Liver (tissue), 9 donors: Measurements from ENCODE around the gene SEC14L6. TPM values are rescaled to one million over a fixed set of nuclear protein-coding genes. Genes with fewer than 3 reads are reported as not detected.

Source experiments
- DNase-seq: peaks from one replicate; pipeline ENCODE4 v3.0.0-alpha.2; 2017; ENCODE audit warnings: low spot score
- H3K27ac ChIP-seq, 2 donors: one replicate each; pipeline ENCODE4 v1.7.0; 2013; ENCODE audit warnings: inconsistent platforms in 2 of 2, low read length in 2 of 2, control low read depth in 1 of 2, low read depth in 1 of 2, mild to moderate bottlenecking in 1 of 2
- H3K27me3 ChIP-seq, 4 donors: one replicate each; pipeline versions ENCODE4 v1.6.1 to v1.7.0; 2013; ENCODE audit warnings: low read length in 3 of 4, inconsistent platforms in 1 of 4, mild to moderate bottlenecking in 1 of 4, moderate library complexity in 1 of 4; ENCODE audit not compliant: control insufficient read depth in 4 of 4, insufficient read depth in 4 of 4
- H3K36me3 ChIP-seq, 4 donors: one replicate each; pipeline versions ENCODE4 v1.6.1 to v1.7.0; 2013; ENCODE audit warnings: low read length in 3 of 4, mild to moderate bottlenecking in 3 of 4, low read depth in 1 of 4, moderate library complexity in 1 of 4; ENCODE audit not compliant: control insufficient read depth in 4 of 4, insufficient read depth in 3 of 4
- H3K4me1 ChIP-seq, 4 donors: one replicate each; pipeline versions ENCODE4 v1.6.1 to v1.7.0; 2013; ENCODE audit warnings: low read length in 3 of 4, mild to moderate bottlenecking in 3 of 4, moderate library complexity in 1 of 4; ENCODE audit not compliant: control insufficient read depth in 4 of 4, insufficient read depth in 4 of 4
- H3K4me3 ChIP-seq, 3 donors: one replicate each; pipeline versions ENCODE4 v1.6.1 to v1.7.0; 2013; ENCODE audit warnings: low read length in 3 of 3, control low read depth in 1 of 3, low read depth in 1 of 3, mild to moderate bottlenecking in 1 of 3
- H3K9ac ChIP-seq, 2 donors: one replicate each; pipeline ENCODE4 v1.7.0; 2013; ENCODE audit warnings: low read length in 2 of 2, mild to moderate bottlenecking in 2 of 2, moderate library complexity in 2 of 2, control low read depth in 1 of 2, low read depth in 1 of 2
- H3K9me3 ChIP-seq, 4 donors: one replicate each; pipeline versions ENCODE4 v1.6.1 to v1.7.0; 2013; ENCODE audit warnings: low read length in 3 of 4; ENCODE audit not compliant: control insufficient read depth in 4 of 4
- ATF3 ChIP-seq: IDR thresholded peaks from 2 replicates; pipeline ENCODE4 v1.6.1; 2016; ENCODE audit warnings: antibody characterized with exemption
- CTCF ChIP-seq: fragments of 150-350 bp; IDR thresholded peaks from 2 replicates; pipeline ENCODE4 v1.5.1; 2017; ENCODE audit warnings: improper control_type of control experiment, low read depth, low read length; ENCODE audit not compliant: missing input control
- EGR1 ChIP-seq, 2 donors: IDR thresholded peaks; 2 replicates each; pipeline ENCODE4 v1.6.1; 2016 to 2018; ENCODE audit warnings: antibody characterized with exemption in 2 of 2, low read depth in 2 of 2
- FOXA1 ChIP-seq: IDR thresholded peaks from 2 replicates; pipeline ENCODE4 v1.6.1; 2016; ENCODE audit warnings: antibody characterized with exemption
- FOXA2 ChIP-seq: IDR thresholded peaks from 2 replicates; pipeline ENCODE4 v1.6.1; 2016; ENCODE audit warnings: antibody characterized with exemption
- GABPA ChIP-seq, 2 donors: IDR thresholded peaks in 1 of 2; conservative IDR thresholded peaks in 1 of 2; 2 replicates each; pipeline ENCODE4 v1.6.1; 2016; ENCODE audit warnings: antibody characterized with exemption in 2 of 2, mild to moderate bottlenecking in 1 of 2, moderate library complexity in 1 of 2
- HNF4A ChIP-seq, 2 donors: conservative IDR thresholded peaks; 2 replicates each; pipeline ENCODE4 v1.6.1; 2016; ENCODE audit warnings: antibody characterized with exemption in 2 of 2, mild to moderate bottlenecking in 2 of 2
- HNF4G ChIP-seq: IDR thresholded peaks from 2 replicates; pipeline ENCODE4 v1.6.1; 2016; ENCODE audit warnings: antibody characterized with exemption
- JUND ChIP-seq, 2 donors: IDR thresholded peaks; 2 replicates each; pipeline ENCODE4 v1.6.1; 2016; ENCODE audit warnings: antibody characterized with exemption in 2 of 2
- NR2F2 ChIP-seq: IDR thresholded peaks from 2 replicates; pipeline ENCODE4 v1.6.1; 2016; ENCODE audit warnings: antibody characterized with exemption
- RAD21 ChIP-seq, 2 donors: IDR thresholded peaks; 2 replicates each; pipeline ENCODE4 v1.6.1; 2016; ENCODE audit warnings: antibody characterized with exemption in 2 of 2, mild to moderate bottlenecking in 2 of 2
- RXRA ChIP-seq, 2 donors: IDR thresholded peaks; 2 replicates each; pipeline ENCODE4 v1.6.1; 2017 to 2018; ENCODE audit warnings: antibody characterized with exemption in 2 of 2, mild to moderate bottlenecking in 1 of 2
- SP1 ChIP-seq: IDR thresholded peaks from 2 replicates; pipeline ENCODE4 v1.6.1; 2018; ENCODE audit warnings: antibody characterized with exemption, mild to moderate bottlenecking
- TAF1 ChIP-seq: conservative IDR thresholded peaks from 2 replicates; pipeline ENCODE4 v1.6.1; 2016; ENCODE audit warnings: antibody characterized with exemption, mild to moderate bottlenecking
- YY1 ChIP-seq: IDR thresholded peaks from 2 replicates; pipeline ENCODE4 v1.6.1; 2016; ENCODE audit warnings: antibody characterized with exemption, mild to moderate bottlenecking
- WGBS: extraction: QIAGEN DNeasy Blood & Tissue Kit; methylation state at CpG from one replicate; pipeline ENCODE4 v1.1.7; 2013; 5-methylcytosine and 5-hydroxymethylcytosine counted together
- polyA plus RNA-seq, 2 donors: library from polyadenylated mRNA; stranded (reverse) in 1 of 2; unstranded in 1 of 2; fragments of 200-250 nt in 1 of 2; fragments of >200 nt in 1 of 2; fragmentation: Nextera tagmentation in 1 of 2; extraction: Ambion mirVana in 1 of 2; gene quantifications; one replicate each; pipeline versions ENCODE4 v1.2.1 to v1.2.3, GENCODE V29; 2013 to 2015
- total RNA-seq, 2 donors: library from RNA; depleted of rRNA; stranded (reverse); fragments of >200 nt; gene quantifications; one replicate each; pipeline ENCODE4 v1.2.3, GENCODE V29; 2014
- TF ChIP-seq, protein P1 (sequence below): IDR thresholded peaks from 2 replicates; pipeline ENCODE4 v1.6.1; 2016; ENCODE audit warnings: antibody characterized with exemption, mild to moderate bottlenecking
- TF ChIP-seq, protein P2 (sequence below): IDR thresholded peaks from 2 replicates; pipeline ENCODE4 v1.6.1; 2016; ENCODE audit warnings: antibody characterized with exemption
- TF ChIP-seq, protein P3 (sequence below): IDR thresholded peaks from 2 replicates; pipeline ENCODE4 v1.6.1; 2016; ENCODE audit warnings: antibody characterized with exemption
- donor health status: healthy.
- donor health status: healthy.
- donor health status: healthy.
- donor health status: healthy.
- donor health status: healthy.

The SEC14L6 gene
- total and polyA plus RNA-seq, 4 donors = 0.18 to 0.70 (median 0.28) TPM

DNA sequence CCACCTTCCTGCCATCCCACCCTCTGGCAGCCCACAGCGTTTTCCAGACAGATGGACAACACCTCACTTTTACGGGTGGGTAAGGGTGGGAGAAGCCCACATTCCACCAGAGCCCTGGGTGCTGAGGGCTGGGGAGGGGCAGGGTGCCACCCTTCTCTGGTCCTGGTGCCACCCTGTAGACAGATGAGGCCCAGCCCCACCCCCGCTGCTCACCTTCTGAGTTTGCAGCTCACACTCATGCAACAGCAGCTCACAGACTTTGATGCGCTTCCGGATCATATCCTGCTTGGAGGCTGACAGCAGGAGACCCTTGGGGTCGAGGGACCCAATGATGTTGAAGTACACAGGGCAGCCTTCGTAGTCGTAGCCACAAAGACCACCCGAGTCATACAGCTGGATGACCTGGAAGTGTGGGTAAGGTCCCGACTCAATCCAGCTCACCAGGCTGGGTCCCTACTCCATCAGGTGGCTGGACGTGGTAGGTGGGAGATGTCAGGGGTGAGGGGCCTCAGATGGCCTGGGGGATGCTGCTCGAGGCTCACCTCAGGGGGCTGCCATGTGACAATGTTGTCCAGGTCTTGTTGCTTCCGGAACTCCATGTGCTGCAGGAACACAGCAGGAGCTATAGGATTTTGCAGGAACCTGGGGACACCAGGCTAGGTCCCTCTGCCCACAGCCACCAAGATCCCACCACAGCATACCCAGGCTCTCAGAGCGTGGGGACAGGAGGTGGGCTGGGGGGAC is 51.3 kb downstream of the SEC14L6 start:
- no peak overlapping the region for H3K9ac ChIP-seq
- peaks cover 0 to 27% (median 21%) of the 10 kb centered on the region in 4 donors for H3K4me1 ChIP-seq
- no peak overlapping the region for H3K27ac ChIP-seq
- WGBS = 88% methylated on average over 14 of the region's 14 CpGs
- peaks cover 5 to 36% (median 21%) of the 10 kb centered on the region in 4 donors for H3K36me3 ChIP-seq
- no peak for DNase-seq
- no peaks in the 10 kb centered on the region for H3K9me3 ChIP-seq
- TF ChIP-seq HNF4A (conservative IDR thresholded peaks at IDR 0.05) (no peak), GABPA (IDR thresholded peaks at IDR 0.05 in 1 of 2, conservative IDR thresholded peaks at IDR 0.05 in 1 of 2) (no peak), RXRA (IDR thresholded peaks at IDR 0.05) (no peak), HNF4G (no peak), ATF3 (no peak), FOXA2 (no peak), JUND (IDR thresholded peaks at IDR 0.05) (no peak), NR2F2 (no peak), RAD21 (IDR thresholded peaks at IDR 0.05) (no peak), YY1 (no peak), TAF1 (no peak), CTCF (no peak), FOXA1 (no peak), EGR1 (IDR thresholded peaks at IDR 0.05; ENCODE audit: low read depth in 2 of 2) (no peak), SP1 (no peak)
- TF ChIP-seq, protein P1, sequence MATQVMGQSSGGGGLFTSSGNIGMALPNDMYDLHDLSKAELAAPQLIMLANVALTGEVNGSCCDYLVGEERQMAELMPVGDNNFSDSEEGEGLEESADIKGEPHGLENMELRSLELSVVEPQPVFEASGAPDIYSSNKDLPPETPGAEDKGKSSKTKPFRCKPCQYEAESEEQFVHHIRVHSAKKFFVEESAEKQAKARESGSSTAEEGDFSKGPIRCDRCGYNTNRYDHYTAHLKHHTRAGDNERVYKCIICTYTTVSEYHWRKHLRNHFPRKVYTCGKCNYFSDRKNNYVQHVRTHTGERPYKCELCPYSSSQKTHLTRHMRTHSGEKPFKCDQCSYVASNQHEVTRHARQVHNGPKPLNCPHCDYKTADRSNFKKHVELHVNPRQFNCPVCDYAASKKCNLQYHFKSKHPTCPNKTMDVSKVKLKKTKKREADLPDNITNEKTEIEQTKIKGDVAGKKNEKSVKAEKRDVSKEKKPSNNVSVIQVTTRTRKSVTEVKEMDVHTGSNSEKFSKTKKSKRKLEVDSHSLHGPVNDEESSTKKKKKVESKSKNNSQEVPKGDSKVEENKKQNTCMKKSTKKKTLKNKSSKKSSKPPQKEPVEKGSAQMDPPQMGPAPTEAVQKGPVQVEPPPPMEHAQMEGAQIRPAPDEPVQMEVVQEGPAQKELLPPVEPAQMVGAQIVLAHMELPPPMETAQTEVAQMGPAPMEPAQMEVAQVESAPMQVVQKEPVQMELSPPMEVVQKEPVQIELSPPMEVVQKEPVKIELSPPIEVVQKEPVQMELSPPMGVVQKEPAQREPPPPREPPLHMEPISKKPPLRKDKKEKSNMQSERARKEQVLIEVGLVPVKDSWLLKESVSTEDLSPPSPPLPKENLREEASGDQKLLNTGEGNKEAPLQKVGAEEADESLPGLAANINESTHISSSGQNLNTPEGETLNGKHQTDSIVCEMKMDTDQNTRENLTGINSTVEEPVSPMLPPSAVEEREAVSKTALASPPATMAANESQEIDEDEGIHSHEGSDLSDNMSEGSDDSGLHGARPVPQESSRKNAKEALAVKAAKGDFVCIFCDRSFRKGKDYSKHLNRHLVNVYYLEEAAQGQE = no peak
- TF ChIP-seq, protein P2, sequence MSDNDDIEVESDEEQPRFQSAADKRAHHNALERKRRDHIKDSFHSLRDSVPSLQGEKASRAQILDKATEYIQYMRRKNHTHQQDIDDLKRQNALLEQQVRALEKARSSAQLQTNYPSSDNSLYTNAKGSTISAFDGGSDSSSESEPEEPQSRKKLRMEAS = no peak
- TF ChIP-seq, protein P3, sequence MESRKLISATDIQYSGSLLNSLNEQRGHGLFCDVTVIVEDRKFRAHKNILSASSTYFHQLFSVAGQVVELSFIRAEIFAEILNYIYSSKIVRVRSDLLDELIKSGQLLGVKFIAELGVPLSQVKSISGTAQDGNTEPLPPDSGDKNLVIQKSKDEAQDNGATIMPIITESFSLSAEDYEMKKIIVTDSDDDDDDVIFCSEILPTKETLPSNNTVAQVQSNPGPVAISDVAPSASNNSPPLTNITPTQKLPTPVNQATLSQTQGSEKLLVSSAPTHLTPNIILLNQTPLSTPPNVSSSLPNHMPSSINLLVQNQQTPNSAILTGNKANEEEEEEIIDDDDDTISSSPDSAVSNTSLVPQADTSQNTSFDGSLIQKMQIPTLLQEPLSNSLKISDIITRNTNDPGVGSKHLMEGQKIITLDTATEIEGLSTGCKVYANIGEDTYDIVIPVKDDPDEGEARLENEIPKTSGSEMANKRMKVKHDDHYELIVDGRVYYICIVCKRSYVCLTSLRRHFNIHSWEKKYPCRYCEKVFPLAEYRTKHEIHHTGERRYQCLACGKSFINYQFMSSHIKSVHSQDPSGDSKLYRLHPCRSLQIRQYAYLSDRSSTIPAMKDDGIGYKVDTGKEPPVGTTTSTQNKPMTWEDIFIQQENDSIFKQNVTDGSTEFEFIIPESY = no peak
- no peak overlapping the region for H3K4me3 ChIP-seq
- H3K27me3 ChIP-seq = no peaks in the 10 kb centered on the region
